HepG2 (cell line): ENCODE data around the gene CNKSR3. TPM values are rescaled to one million over a fixed set of nuclear protein-coding genes. Genes with fewer than 3 reads are reported as not detected.

ENCODE experiments used
- ATF2 ChIP-seq: sonication (generic); formaldehyde crosslinking; IDR thresholded peaks from 2 replicates; pipeline ENCODE4 v1.4.0; 2020; ENCODE audit warnings: missing genetic modification reagents
- ATF7 ChIP-seq, 2 experiments: fragments of 450-650 bp in 1 of 2; sonication (generic) in 1 of 2; formaldehyde crosslinking in 1 of 2; IDR thresholded peaks; 2 replicates each; pipeline versions ENCODE4 v1.4.0 to v1.6.1; 2016 to 2020; ENCODE audit warnings: antibody characterized with exemption in 1 of 2, mild to moderate bottlenecking in 1 of 2, missing genetic modification reagents in 1 of 2
- CBFB ChIP-seq: sonication (generic); formaldehyde crosslinking; IDR thresholded peaks from 2 replicates; pipeline ENCODE4 v1.4.0; 2020; ENCODE audit warnings: missing genetic modification reagents
- CEBPG ChIP-seq: IDR thresholded peaks from 2 replicates; pipeline ENCODE4 v1.6.1; 2016
- DR1 ChIP-seq: sonication (generic); formaldehyde crosslinking; IDR thresholded peaks from 2 replicates; pipeline ENCODE4 v1.8.0; 2021; ENCODE audit warnings: mild to moderate bottlenecking, missing genetic modification reagents, inconsistent platforms
- EZH2 ChIP-seq: conservative IDR thresholded peaks from 2 replicates; pipeline ENCODE4 v1.6.1; 2012; ENCODE audit warnings: mild to moderate bottlenecking, low read depth, low read length, moderate library complexity
- FOXK1 ChIP-seq: sonication (generic); formaldehyde crosslinking; IDR thresholded peaks from 2 replicates; pipeline ENCODE4 v1.4.0; 2020; ENCODE audit warnings: low read depth, missing genetic modification reagents, borderline replicate concordance
- NFKBIZ ChIP-seq: IDR thresholded peaks from 2 replicates; pipeline ENCODE4 v1.6.1; 2018; ENCODE audit warnings: missing genetic modification reagents, missing compliant biosample characterization
- NR2F6 ChIP-seq, 2 experiments: IDR thresholded peaks; 2 replicates each; pipeline ENCODE4 v1.6.1; 2016; ENCODE audit warnings: antibody characterized with exemption in 1 of 2, mild to moderate bottlenecking in 1 of 2
- PCBP1 ChIP-seq: fragments of 200-400 bp; formaldehyde crosslinking; IDR thresholded peaks from 2 replicates; pipeline ENCODE4 v1.6.1; 2017; ENCODE audit warnings: mild to moderate bottlenecking, low read depth, low read length, borderline replicate concordance
- PHB2 ChIP-seq: fragments of 450-650 bp; IDR thresholded peaks from 2 replicates; pipeline ENCODE4 v1.6.1; 2018; ENCODE audit not compliant: partially characterized antibody
- PHF21A ChIP-seq: sonication (generic); formaldehyde crosslinking; IDR thresholded peaks from 2 replicates; pipeline ENCODE4 v1.5.0; 2020; ENCODE audit warnings: mild to moderate bottlenecking, missing genetic modification reagents
- POGK ChIP-seq: sonication (generic); formaldehyde crosslinking; conservative IDR thresholded peaks from 2 replicates; pipeline ENCODE4 v1.8.0; 2022; ENCODE audit warnings: mild to moderate bottlenecking, moderate library complexity, missing genetic modification reagents
- POLR2AphosphoS5 ChIP-seq: IDR thresholded peaks from 2 replicates; pipeline ENCODE4 v1.6.1; 2012; ENCODE audit warnings: low read depth, low read length
- REL ChIP-seq: sonication (generic); formaldehyde crosslinking; conservative IDR thresholded peaks from 2 replicates; pipeline ENCODE4 v1.8.0; 2022; ENCODE audit warnings: mild to moderate bottlenecking, missing genetic modification reagents, moderate library complexity
- TARDBP ChIP-seq: sonication (generic); formaldehyde crosslinking; IDR thresholded peaks from 2 replicates; pipeline ENCODE4 v1.8.0; 2022; ENCODE audit warnings: mild to moderate bottlenecking, missing genetic modification reagents
- TEAD3 ChIP-seq: optimal IDR thresholded peaks from 2 replicates; pipeline ENCODE3; 2016; ENCODE audit warnings: borderline replicate concordance
- ZNF205 ChIP-seq: IDR thresholded peaks from 2 replicates; pipeline ENCODE4 v1.6.1; 2018; ENCODE audit warnings: missing biosample characterization, missing genetic modification reagents
- ZNF552 ChIP-seq: sonication (generic); formaldehyde crosslinking; IDR thresholded peaks from 2 replicates; pipeline ENCODE4 v1.9.0; 2022; ENCODE audit warnings: missing genetic modification reagents, mild to moderate bottlenecking, borderline replicate concordance
- ZNF556 ChIP-seq: sonication (generic); formaldehyde crosslinking; IDR thresholded peaks from 2 replicates; pipeline ENCODE4 v1.4.0; 2020; ENCODE audit warnings: mild to moderate bottlenecking, missing genetic modification reagents, borderline replicate concordance
- ZNF569 ChIP-seq: sonication (generic); formaldehyde crosslinking; IDR thresholded peaks from 2 replicates; pipeline ENCODE4 v1.5.0; 2020; ENCODE audit warnings: mild to moderate bottlenecking, missing genetic modification reagents, moderate library complexity, borderline replicate concordance
- ZNF570 ChIP-seq: sonication (generic); formaldehyde crosslinking; IDR thresholded peaks from 2 replicates; pipeline ENCODE4 v1.4.0; 2020; ENCODE audit warnings: mild to moderate bottlenecking, missing genetic modification reagents, borderline replicate concordance
- ZNF597 ChIP-seq: sonication (generic); formaldehyde crosslinking; IDR thresholded peaks from 2 replicates; pipeline ENCODE4 v1.5.0; 2020; ENCODE audit warnings: missing genetic modification reagents
- ZNF678 ChIP-seq: sonication (generic); formaldehyde crosslinking; IDR thresholded peaks from 2 replicates; pipeline ENCODE4 v1.4.0; 2020; ENCODE audit warnings: mild to moderate bottlenecking, missing genetic modification reagents
- ZNF709 ChIP-seq: sonication (generic); formaldehyde crosslinking; IDR thresholded peaks from 2 replicates; pipeline ENCODE4 v1.5.0; 2020; ENCODE audit warnings: mild to moderate bottlenecking, missing genetic modification reagents
- ZNF83 ChIP-seq: sonication (generic); formaldehyde crosslinking; IDR thresholded peaks from 2 replicates; pipeline ENCODE4 v1.4.0; 2020; ENCODE audit warnings: missing genetic modification reagents, mild to moderate bottlenecking, borderline replicate concordance
- polyA plus RNA-seq, 8 experiments: library from polyadenylated mRNA; depleted of rRNA in 3 of 8; stranded (reverse) in 7 of 8; unstranded in 1 of 8; fragments of >200 nt; fragmentation: Illumina TruSeq in 4 of 8; extraction: Trizol in 4 of 8; gene quantifications; 2 replicates each; pipeline versions ENCODE4 v1.2.1 to v1.2.3, GENCODE V29; 2011 to 2016; ENCODE audit warnings: low read depth in 4 of 8, missing spikeins in 1 of 8, mixed read lengths in 1 of 8; ENCODE audit not compliant: insufficient read depth in 1 of 8
- total RNA-seq, 5 experiments: library from RNA; depleted of rRNA; stranded (reverse); fragments of >200 nt; fragmentation: Illumina TruSeq; extraction: Trizol; gene quantifications; 2 replicates each; pipeline ENCODE4 v1.2.3, GENCODE V29; 2016; ENCODE audit warnings: low read depth in 1 of 5

CNKSR3 gene
- total and polyA plus RNA-seq, 2 of the 13 experiments (the other 11 are each of a cell fraction or from before 2014, with no cell fraction given), result 9.2 to 38.6 TPM

- no peak for TF ChIP-seq PCBP1
- no peak for TF ChIP-seq EZH2
- no peak for TF ChIP-seq ZNF556 (CRISPR knock-in tag)
- TF ChIP-seq ZNF569 (CRISPR knock-in tag), result no peak
- no peak for TF ChIP-seq POGK (CRISPR knock-in tag)
- TF ChIP-seq NFKBIZ, result no peak
- no peak for TF ChIP-seq ZNF83 (CRISPR knock-in tag)
- peak; percentile 36; the same call in 1 of the 2 replicates for TF ChIP-seq ATF2 (CRISPR knock-in tag)
- no peak for TF ChIP-seq ATF7 (IDR thresholded peaks at IDR 0.05)
- no peak for TF ChIP-seq ATF7 (CRISPR knock-in tag; IDR thresholded peaks at IDR 0.05)
- TF ChIP-seq POLR2AphosphoS5, result no peak
- no peak for TF ChIP-seq ZNF709
- no peak for TF ChIP-seq CBFB (CRISPR knock-in tag)
- no peak for TF ChIP-seq ZNF205 (CRISPR knock-in tag)
- peak; percentile 26; the same call in 1 of the 2 replicates for TF ChIP-seq NR2F6 (IDR thresholded peaks at IDR 0.05)
- peak; percentile 19; the same call in 1 of the 2 replicates for TF ChIP-seq NR2F6 (CRISPR knock-in tag; IDR thresholded peaks at IDR 0.05)
- peak; percentile 49; the same call in 1 of the 2 replicates for TF ChIP-seq PHF21A (CRISPR knock-in tag)
- no peak for TF ChIP-seq TEAD3 (CRISPR knock-in tag)
- peak; percentile 83 for TF ChIP-seq CEBPG (CRISPR knock-in tag)
- no peak for TF ChIP-seq PHB2
- no peak for TF ChIP-seq REL
- TF ChIP-seq FOXK1, result no peak
- TF ChIP-seq ZNF570, result no peak
- TF ChIP-seq ZNF552, result no peak
- no peak for TF ChIP-seq ZNF678 (CRISPR knock-in tag)
- no peak for TF ChIP-seq ZNF597 (CRISPR knock-in tag)
- 0 out of 2 replicates have a peak, but pooled peaks have one; percentile 48 for TF ChIP-seq TARDBP (CRISPR knock-in tag)
- no peak for TF ChIP-seq DR1 (CRISPR knock-in tag)
These were observed 27.2 kb upstream of the CNKSR3 start (continued) for GRCh38 chr6:154537511-154538325.
